Stimulated activated CD4-positive, alpha-beta T cell treated with anti-CD3 and anti-CD28 coated beads, Interleukin-2, amount 100 ng/mL, for 24 hours (primary cell): ENCODE measurements around the gene C12orf56.
"Not testable (repeated sequence)": the region's sequence is repeated elsewhere in the genome, so short reads cannot be mapped to it uniquely, and the experiment has no call there.

Source experiments
- DNase-seq, 2 donors: peaks; one replicate each; pipeline ENCODE4 v3.0.0-alpha.2; 2020

C12orf56 gene

DNA sequence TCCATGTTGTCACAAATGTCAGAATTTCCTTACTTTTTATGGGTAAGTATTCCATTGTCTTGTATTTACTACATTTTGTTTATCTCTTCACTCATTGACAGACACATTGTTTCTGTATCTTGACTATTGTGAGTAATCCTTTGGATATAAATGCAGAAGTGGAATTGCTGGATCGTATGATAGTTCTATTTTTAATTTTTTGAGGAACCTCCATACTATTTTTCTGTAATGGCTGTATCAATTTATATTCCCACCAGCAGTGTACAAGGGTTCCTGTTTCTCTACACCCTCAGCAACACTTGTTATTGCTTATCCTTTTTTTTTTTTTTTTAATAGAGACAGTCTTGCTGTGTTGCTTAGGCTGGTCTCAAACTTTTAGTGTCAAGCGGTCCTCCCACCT, 164.9 kb downstream of the C12orf56 start:
- no peak for DNase-seq

DNA sequence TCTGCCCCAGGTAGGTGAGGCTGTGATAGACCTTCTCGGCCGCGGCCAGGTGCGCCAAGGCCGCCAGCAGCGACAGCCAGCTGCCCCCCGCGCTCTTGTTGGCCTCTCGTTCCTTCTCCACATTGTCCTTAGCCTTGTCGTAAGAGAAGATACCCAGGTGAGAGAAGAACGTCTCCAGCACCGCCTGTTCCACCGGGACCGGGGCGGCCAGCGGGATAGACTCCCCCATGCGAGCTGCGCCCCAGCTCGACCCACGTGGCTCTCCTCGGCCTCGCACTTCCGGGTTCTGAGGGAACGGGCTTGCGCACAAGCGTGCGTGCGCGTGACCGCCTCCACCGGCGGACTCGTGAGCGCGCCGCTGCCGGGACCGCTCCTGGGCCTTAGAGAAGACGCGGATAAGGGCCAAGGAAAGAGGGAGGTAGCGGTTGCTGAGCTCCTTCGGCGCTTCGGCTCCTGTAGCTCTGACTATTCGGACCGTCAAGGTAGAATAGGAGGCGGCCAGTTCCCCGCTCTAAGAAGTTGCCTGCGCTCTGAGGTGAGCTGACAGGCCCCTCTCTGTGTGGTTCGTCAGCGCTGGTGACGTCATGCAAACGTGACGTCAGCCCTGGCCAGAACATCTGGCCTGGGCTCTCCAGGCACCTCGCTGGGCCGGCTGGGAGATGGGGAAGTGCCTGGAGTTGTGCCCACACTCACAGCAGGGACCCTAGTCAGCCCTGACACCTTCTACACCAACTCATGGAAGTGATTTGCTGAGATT, 168.4 kb downstream of the C12orf56 start, which contains the start of gene KICS2:
TSS of gene KICS2 (minus strand) at position 288 of the 757 bp plus-strand sequence. CDS start at position 229, 59 bp downstream.
- peak; percentile 90 to 91 for DNase-seq

DNA sequence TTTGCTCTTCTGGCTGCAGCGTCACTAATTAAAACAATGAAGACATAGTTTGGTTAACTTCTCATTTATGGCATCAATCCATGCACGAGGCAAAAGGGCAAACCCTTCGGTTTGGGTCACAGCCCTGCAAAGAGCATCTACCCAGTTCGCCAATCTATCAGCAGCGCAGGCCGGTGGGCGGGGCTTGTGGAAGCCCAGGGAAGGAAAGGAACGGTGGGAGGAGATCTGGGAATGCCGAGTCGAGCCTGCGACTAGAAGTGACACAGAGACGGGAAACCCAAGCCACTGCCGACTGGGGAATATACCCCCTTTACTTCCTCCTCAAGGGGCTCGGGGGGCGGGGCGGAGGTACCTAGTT, 168.9 kb downstream of the C12orf56 start:
- peak; percentile 68 to 73 for DNase-seq

DNA sequence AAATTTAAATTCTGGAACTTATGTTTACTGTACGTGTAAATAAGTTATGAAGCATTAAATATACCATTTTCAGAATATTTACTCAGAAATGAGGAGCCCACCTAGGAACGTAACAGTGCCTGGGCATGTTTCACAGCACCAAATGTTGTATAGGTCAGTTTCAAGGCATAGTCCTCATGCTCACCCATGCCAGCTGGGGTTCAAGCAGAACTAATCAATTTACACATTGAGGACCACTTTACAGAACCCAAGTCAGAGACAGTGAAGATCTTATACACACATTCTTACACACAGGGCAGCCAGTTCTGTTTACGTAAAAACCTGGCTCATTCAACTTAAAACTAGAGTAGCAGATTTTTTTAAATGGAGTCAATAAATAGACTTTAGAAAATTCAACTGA, 170.5 kb downstream of the C12orf56 start:
- DNase-seq, result no peak

DNA sequence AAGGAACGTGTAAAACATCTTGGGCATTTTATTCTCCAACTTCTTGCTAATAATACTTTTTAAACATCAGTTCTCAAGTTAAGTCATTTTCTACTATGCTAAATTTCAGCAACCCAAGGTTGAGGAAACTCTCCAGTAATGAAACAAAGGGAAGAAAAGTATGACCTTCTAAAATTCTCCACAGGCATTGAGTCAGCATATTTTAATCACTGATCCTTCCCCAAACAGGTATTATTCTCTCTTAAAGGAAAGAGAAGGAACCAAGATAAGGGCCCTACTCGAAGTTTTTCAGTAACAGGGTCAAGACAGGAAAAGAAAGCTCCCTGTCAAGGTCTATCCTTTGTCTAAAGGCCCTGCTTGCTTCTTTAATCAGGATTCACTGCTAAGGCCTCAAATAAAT, 171.4 kb downstream of the C12orf56 start:
- no peak for DNase-seq

DNA sequence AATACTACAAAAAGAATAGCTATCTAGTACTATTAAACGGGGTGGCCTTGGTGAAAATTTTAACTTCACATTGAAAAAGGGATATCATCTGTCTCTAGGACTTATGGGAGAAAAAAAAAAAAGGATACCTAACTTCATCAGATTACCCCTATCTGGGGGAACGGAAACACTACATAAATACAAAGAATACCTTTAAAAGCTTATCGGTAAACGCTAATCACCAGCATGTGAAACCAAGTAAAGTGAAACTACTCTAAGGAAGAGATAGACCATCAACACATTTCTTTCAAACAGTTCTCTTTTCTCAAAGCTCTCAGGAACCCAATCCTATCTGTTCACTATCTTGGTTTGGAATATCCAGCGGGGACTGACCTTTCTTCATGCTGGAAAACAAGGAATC, 172.0 kb downstream of the C12orf56 start:
- no peak for DNase-seq

DNA sequence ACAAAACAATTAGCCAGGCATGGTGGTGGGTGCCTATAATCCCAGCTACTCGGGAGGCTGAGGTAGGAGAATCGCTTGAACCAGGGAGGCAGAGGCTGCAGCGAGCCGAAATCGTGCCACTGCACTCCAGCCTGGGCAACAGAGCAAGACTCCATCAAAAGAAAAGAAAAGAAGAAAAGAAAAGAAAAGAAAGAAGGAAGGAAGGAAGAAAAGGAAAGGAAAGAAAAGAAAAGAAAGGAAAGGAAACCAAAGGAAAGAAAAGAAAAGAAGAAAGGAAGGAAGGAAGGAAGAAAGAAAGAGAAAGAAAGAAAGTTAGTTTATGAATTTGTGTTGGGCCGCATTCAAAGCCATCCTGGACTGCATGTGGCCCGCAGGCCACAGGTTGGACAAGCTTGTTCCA, 172.9 kb downstream of the C12orf56 start:
- not testable (repeated sequence) for DNase-seq

DNA sequence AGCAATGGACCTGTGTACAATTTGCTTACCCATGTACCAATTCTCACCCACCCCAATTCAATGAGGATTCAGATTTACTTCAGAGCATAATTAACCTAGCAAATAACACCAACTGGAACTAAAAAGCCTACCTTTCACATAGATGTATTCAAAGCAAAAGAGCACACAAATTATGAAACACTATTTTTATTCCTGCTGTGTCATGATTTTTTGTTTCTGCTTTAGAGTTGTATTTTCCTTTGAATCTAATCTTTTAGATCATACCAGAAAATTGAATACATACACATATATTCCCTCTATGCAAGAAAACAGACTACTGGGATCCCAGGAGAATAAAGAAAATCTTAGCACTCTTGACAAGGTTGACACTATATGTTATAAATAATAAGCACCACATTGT, 174.3 kb downstream of the C12orf56 start:
- no peak for DNase-seq
